Activated naive CD4-positive, alpha-beta T cell treated with anti-CD3 and anti-CD28 coated beads, Interleukin-2, amount 50 U/mL, for 24 hours (primary cell): Measurements from ENCODE around the gene COL5A2.
A peak's percentile ranks its signal among the peaks of the same experiment; 100 is the strongest.

Experiments used
- H3K27ac Mint-ChIP-seq: one replicate; pipeline ENCODE4 v1.8.0; 2021; ENCODE audit warnings: mild to moderate bottlenecking, mixed read lengths
- H3K27me3 Mint-ChIP-seq: one replicate; pipeline ENCODE4 v1.8.0; 2021; ENCODE audit warnings: mixed read lengths
- H3K36me3 Mint-ChIP-seq: one replicate; pipeline ENCODE4 v1.8.0; 2021; ENCODE audit warnings: mixed read lengths
- H3K4me1 Mint-ChIP-seq: one replicate; pipeline ENCODE4 v1.8.0; 2021; ENCODE audit warnings: mixed read lengths
- H3K4me3 Mint-ChIP-seq: one replicate; pipeline ENCODE4 v1.8.0; 2021; ENCODE audit warnings: mild to moderate bottlenecking, mixed read lengths
- H3K9me3 Mint-ChIP-seq: one replicate; pipeline ENCODE4 v1.8.0; 2021; ENCODE audit warnings: mixed read lengths

The COL5A2 gene

DNA sequence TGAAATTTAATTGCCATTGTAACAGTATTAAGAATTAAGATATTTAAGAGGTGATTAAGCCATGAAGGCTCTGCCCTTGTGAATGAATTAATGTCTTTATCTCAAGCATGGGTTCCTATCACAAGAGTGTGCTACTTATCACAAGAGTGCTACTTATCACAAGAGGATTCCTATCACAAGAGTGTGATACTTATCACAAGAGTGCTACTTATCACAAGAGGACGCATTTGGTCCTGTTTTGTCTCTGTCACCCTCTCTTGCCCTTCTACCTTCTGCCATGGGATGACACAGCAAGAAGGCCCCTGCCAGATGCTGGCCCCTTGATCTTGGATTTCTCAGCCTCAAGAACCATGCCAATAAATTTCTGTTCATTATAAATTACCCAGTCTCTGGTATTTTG is 13.2 kb upstream of the COL5A2 start:
- Mint-ChIP-seq H3K27ac (peak overlapping the region; percentile 87), H3K4me3 (no peak overlapping the region), H3K4me1 (peaks cover 9% of the 10 kb centered on the region), H3K36me3 (no peaks in the 10 kb centered on the region), H3K27me3 (no peaks in the 10 kb centered on the region), H3K9me3 (peaks cover 3% of the 10 kb centered on the region)

DNA sequence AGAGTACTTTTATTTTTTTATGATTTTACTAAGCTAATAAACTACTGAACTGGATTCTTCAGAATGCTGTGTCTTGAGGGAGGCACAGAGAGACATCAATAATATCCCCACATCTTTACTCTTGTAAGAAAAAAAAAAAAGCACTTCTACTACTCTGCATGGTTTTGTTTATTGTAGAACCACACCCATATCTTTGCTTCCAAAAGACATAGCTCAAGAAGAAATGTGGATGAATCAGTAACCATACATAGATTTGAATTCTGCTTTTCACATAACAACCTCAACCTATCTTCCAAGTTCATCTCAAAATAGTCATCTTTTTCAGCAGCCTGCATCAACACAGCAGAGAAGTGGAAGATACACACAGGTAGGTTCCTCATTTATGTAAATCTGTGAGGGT is 12.2 kb upstream of the COL5A2 start:
- Mint-ChIP-seq H3K4me3 (no peak overlapping the region), H3K27ac (no peak overlapping the region), H3K27me3 (no peaks in the 10 kb centered on the region), H3K9me3 (peaks cover 3% of the 10 kb centered on the region), H3K36me3 (no peaks in the 10 kb centered on the region), H3K4me1 (peaks cover 9% of the 10 kb centered on the region)

DNA sequence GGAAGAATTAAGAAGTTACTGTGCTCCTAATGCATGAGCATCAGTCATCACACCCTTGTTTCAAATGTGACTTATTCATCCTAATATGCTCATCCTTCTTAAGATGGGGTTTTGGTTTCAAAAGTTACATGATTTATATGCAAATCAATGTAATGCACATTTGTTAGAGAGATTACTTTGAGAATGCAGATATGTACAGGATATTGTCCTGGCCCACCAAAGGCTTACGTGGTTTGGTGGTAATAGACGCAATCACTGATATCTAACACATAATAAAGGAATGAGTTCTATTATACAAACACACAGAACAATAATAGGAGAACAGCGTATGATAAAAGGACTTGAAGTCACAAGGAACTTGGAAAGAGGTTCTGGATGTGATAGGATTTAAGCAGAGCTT is 11.1 kb upstream of the COL5A2 start:
- Mint-ChIP-seq H3K4me3 (no peak overlapping the region), H3K4me1 (peaks cover 9% of the 10 kb centered on the region), H3K36me3 (no peaks in the 10 kb centered on the region), H3K27me3 (no peaks in the 10 kb centered on the region), H3K9me3 (peaks cover under 1% of the 10 kb centered on the region), H3K27ac (peak overlapping the region; percentile 56)

DNA sequence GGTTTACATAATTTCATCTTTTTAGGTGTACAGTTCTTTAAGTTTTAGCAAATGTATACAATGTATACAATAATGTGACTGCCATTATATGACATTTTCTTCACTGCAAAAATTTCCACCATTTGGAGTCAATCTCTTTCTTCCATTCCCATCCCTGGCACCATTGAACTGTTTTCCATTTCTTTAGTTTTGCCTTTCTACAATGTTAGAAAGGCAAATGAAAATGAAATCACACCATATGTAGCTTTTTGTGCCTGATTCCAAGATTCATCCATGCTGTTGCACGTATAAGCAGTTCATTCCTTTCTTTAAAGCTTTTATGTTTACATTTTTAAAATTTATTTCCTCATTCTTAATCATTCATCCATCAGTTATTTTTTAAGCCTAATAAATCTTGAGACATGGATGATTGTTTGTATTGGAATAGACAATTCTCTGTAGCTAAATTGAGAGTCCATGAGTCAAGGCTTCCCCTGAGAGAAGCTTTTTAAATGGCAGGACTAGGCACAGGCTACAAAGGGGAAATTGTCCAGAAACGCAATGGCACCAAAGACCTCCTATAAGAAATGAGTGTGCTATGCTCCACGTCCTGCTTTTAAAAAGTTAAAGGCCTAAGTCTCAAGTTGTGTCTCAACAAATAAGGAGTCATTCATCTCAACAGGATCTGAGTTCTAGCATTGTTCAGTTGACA is 8.7 kb upstream of the COL5A2 start:
- Mint-ChIP-seq H3K4me1 (peaks cover 9% of the 10 kb centered on the region), H3K4me3 (no peak overlapping the region), H3K27ac (no peak overlapping the region), H3K9me3 (no peaks in the 10 kb centered on the region), H3K36me3 (no peaks in the 10 kb centered on the region), H3K27me3 (no peaks in the 10 kb centered on the region)

DNA sequence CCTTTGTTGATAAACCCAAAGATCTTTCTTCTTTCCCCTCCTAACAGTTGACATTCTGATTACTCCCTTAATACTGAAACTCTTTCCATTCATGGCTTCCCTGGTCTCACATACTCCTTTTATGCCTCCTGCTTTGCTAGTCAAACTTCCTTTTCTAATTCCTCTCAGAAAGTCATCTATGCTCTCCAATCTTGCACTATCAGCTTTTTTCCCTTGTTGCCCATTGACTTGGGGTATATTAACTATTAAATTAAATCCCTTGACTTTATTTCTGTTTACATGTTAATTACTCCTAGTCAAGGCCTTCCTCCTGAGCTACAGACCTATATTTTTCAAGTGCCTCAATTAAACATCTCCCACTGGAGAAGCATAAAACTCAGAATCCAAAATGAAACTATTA is 3.6 kb upstream of the COL5A2 start:
- Mint-ChIP-seq H3K27me3 (peaks cover 8% of the 10 kb centered on the region), H3K4me1 (peaks cover 18% of the 10 kb centered on the region), H3K27ac (no peak overlapping the region), H3K36me3 (no peaks in the 10 kb centered on the region), H3K9me3 (no peaks in the 10 kb centered on the region), H3K4me3 (no peak overlapping the region)

DNA sequence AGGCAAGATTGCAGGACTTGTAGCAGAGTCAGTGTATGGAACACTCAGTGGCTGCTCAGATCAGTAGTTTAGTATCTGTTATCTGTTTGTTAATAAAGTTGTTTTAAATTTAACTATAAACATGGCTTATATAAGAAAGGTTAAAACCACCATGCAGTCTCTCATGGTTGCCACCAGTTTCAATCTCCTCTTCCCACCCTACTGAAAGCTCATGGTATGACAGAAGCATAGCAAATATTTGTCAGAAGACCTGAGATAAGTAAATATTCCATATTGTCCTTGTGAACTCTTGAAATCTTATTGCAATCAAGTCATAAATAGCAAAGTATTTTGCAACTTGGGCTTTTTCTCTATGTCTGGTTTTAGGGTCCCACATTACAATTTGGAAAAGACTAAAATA is 2.1 kb upstream of the COL5A2 start:
- no peaks in the 10 kb centered on the region for H3K36me3 Mint-ChIP-seq
- no peak overlapping the region for H3K27ac Mint-ChIP-seq
- H3K27me3 Mint-ChIP-seq = peaks cover 14% of the 10 kb centered on the region
- peaks cover 18% of the 10 kb centered on the region for H3K4me1 Mint-ChIP-seq
- no peak overlapping the region for H3K4me3 Mint-ChIP-seq
- H3K9me3 Mint-ChIP-seq = no peaks in the 10 kb centered on the region

DNA sequence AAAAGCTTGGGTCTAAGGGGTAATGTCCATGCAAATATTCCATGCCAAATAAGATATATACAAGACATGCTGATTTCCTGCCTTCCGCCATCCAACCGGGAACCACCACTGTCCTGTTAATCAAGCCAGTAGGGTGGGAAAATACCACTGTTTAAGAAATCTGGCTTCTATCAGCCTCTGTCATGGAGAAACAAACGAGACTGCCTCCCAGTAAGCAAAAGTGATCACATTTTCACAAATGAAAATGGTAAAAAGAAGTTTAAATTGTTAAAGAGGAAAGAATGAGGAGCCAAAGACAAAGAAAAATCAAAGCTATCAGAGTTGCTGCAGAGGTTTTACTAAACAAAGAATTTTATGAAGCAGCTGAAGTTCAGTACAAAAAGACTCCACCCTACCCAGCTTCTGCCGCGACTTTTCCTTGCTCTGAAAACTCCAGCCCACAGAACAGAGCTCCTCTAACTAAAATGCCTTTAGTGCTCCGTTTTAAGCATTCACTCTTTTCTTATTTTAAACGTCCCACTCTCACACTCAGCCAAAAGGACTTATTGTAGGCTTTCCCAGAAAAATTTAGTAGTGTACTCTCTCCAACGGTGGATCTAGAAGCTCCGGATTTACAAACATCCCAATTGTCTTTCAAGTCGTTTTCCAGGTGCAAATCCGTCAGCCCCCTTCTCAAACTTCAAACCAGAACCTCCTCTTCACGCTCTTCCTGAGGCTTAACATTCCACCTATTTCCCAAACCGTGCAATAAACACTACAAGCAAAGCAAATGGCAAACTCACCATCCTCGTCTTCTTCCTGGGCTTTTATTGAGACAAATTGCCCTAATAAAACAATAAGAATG is 613 bp downstream of the COL5A2 start:
- Mint-ChIP-seq H3K9me3 (no peaks in the 10 kb centered on the region), H3K27ac (no peak overlapping the region), H3K36me3 (no peaks in the 10 kb centered on the region), H3K4me3 (peak overlapping the region; percentile 64), H3K4me1 (peaks cover 18% of the 10 kb centered on the region), H3K27me3 (peaks cover 14% of the 10 kb centered on the region)

DNA sequence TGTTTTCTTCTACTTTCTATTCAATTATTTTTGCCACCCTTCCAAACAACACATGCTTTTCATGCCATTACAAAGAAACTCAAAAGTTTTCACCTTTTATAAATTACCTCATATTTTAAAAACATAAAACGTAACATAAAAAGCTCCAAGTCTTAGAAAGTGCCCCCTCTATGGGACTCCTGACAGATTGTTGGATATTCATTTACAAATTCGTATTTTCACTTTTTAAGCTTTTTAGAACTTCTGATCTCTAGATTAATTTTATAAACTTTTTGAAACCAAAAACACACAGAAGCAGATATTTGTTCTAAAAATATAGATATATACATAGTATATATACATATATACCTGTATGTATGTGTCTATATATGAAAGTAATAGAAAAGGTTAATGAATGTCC is 1.5 kb downstream of the COL5A2 start:
- no peaks in the 10 kb centered on the region for H3K9me3 Mint-ChIP-seq
- H3K27me3 Mint-ChIP-seq = peaks cover 14% of the 10 kb centered on the region
- H3K27ac Mint-ChIP-seq = no peak overlapping the region
- H3K4me3 Mint-ChIP-seq = no peak overlapping the region
- H3K4me1 Mint-ChIP-seq = peaks cover 18% of the 10 kb centered on the region
- H3K36me3 Mint-ChIP-seq = no peaks in the 10 kb centered on the region

DNA sequence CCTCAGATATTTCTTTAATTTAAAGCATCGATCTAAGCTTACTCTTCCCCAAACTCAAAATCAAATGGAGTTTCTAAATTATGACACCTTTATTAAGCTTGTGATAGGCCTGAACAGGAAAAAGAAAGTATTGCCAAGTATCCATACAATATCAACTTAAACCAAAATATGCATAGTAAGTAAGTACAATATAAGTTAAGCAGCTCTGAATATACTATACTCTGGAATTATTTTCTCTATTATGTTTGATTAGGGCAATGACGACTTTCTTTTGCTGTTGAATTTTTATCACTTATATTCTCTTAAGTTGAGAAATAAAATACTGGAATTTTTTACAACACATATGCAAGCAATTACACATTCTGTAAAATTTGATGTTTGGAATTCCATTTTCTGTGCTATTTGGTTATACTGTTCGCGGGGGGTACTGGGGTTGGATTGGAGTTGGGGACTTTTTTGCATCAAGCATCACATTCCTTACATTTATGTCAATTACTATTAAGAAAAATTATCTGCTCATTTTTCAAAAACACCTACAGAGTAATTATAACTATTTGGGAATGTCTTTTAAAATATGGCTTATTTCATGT is 2.2 kb downstream of the COL5A2 start:
- no peaks in the 10 kb centered on the region for H3K36me3 Mint-ChIP-seq
- peaks cover 18% of the 10 kb centered on the region for H3K4me1 Mint-ChIP-seq
- no peak overlapping the region for H3K27ac Mint-ChIP-seq
- H3K4me3 Mint-ChIP-seq = no peak overlapping the region
- peaks cover 14% of the 10 kb centered on the region for H3K27me3 Mint-ChIP-seq
- H3K9me3 Mint-ChIP-seq = no peaks in the 10 kb centered on the region

DNA sequence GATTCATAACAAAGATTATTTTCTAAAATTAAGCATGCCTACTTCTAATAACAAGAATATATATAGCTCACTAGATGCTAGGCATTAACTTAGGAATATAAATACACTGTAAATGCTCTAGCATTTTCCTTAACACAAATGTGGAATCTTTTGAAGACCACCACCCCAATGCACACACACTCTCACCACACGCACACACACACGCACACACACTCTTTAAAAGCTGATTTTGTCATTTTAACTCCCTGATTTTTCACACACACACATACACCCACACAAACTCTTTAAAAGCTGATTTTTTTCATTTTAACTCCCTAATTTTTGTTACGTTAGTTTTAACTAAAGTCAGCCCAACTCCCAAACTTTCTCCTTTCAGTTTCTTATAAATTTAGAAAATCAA is 3.0 kb downstream of the COL5A2 start:
- H3K4me1 Mint-ChIP-seq = peaks cover 18% of the 10 kb centered on the region
- no peak overlapping the region for H3K4me3 Mint-ChIP-seq
- no peaks in the 10 kb centered on the region for H3K36me3 Mint-ChIP-seq
- H3K27me3 Mint-ChIP-seq = peaks cover 14% of the 10 kb centered on the region
- no peaks in the 10 kb centered on the region for H3K9me3 Mint-ChIP-seq
- H3K27ac Mint-ChIP-seq = no peak overlapping the region

DNA sequence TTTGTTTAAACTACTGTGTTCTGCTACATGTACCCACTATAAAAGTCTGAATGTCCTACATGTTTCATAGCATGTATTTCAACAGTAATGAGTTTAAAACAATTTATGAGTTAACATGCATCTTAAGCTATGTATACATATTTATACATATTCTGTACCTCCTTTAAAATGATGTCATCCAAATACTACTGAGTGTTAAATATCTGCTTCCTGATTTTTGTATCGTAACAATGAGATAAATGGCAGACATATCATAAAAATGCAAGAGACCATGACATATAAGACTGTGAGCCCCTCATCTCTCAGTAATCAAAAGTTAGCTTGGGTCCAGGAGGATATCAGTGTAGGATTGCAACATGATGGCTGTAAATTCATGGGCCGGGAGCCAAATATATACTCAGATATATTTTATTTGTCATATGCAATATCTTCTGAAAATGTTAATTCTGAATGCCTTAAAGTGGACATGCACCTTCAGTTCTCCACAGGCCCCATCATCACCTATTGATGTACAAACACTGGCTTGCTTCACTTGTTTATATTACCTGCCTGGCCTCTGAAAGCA is 3.6 kb downstream of the COL5A2 start:
- Mint-ChIP-seq H3K4me1 (peaks cover 18% of the 10 kb centered on the region), H3K36me3 (no peaks in the 10 kb centered on the region), H3K9me3 (no peaks in the 10 kb centered on the region), H3K27ac (no peak overlapping the region), H3K27me3 (peaks cover 14% of the 10 kb centered on the region), H3K4me3 (no peak overlapping the region)

DNA sequence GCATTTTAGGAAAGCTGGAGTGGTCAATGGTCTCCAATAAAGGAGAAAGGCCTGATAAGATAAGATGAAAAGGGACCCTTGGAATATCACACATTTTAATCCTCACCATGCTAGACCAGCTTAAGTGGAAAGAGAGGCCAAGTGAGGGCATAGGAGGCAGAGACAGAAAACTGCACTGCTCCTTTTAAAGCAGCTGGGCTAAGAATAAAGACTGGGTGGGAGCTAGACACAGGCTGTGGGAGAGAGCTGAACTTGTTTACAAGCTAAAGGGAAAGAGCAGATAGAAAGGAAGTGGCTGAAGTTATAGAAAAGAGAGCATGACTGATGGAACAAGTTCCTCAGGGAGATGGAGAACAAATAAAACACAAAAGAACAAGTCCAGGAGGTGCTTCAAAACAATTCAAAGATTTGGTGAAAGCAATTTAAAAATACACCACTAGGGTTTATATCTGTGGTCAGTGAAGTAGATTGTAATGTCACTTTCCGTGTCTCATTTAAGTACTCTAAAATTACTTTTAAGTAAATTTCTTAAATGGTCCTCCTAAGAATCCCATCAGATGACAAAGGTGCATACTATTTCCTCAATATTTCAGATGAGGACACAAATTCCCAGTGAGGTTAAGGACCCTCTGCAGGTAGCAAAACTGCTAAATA is 7.5 kb downstream of the COL5A2 start:
- Mint-ChIP-seq H3K27ac (no peak overlapping the region), H3K27me3 (peaks cover 2% of the 10 kb centered on the region), H3K9me3 (no peaks in the 10 kb centered on the region), H3K4me1 (no peaks in the 10 kb centered on the region), H3K36me3 (peaks cover 2% of the 10 kb centered on the region), H3K4me3 (no peak overlapping the region)

DNA sequence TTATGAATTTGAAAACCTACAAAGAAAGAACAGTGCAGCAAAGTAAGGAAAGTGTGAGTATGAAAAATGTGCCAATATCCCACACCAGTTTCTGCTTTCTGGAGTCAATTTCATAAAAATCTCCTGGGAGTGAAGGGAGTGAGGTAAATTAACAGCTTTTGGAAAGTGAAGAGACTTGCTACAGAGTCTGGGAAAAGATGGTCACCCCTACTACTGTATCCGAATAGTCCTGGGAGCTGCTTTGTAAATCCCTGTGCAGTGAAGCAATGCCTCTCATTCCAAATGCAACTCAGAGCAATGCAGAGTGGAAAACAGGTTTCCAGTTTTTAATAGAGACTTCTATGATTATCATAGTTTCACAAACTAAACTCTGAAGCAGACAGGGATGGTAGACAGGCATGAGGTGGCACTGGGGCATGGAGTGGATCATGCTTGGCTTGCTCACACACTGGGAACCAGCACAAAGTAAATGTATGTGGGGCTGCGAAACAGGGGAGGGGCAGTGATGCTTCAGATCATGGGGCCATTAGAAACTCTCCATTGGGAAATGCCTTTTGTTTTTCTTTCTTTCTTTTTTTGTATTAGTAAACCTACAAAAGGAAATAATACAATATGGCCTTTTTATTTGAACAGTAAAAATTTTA is 10.6 kb downstream of the COL5A2 start:
- Mint-ChIP-seq H3K4me1 (no peaks in the 10 kb centered on the region), H3K36me3 (peaks cover 2% of the 10 kb centered on the region)

DNA sequence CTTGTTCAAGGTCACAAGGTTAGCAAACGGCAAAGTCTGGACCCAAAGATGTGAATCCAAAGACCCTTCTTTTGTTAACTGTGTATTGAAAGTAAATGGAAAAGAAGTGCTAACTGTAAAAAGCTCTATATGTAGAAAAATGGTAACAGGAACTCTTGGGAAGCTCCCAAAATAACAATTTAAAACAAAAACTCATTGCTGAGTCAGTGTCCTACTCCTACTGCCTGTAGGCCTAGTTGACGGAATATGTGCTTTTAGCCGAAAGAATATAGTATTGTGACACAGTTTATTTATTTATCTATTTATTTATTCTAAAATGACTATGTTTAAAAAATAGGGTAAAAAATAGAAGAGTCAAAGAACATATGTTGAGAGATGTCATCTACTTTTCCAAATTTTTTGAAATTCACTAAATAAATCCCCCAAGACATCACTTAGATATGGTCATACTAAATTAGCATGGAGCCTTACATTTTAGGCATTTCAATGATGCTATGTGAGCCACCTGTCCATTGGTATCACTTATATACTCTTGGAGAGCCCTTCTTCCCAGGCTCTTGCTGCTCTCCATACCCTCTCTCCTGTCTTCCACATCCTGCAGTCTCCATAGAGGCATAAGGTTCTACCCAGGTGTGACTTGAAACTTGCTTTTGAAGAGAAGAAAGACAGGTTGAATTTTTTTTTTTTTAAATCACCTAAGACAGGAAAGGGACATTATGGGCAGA is 13.7 kb downstream of the COL5A2 start:
- Mint-ChIP-seq H3K4me1 (no peaks in the 10 kb centered on the region), H3K27ac (no peak overlapping the region), H3K4me3 (no peak overlapping the region), H3K9me3 (no peaks in the 10 kb centered on the region), H3K27me3 (peaks cover 1% of the 10 kb centered on the region), H3K36me3 (peaks cover 2% of the 10 kb centered on the region)

More for the DNA sequence above, 10.6 kb downstream of the COL5A2 start:
- H3K9me3 Mint-ChIP-seq = no peaks in the 10 kb centered on the region
- H3K4me3 Mint-ChIP-seq = no peak overlapping the region
- peaks cover 1% of the 10 kb centered on the region for H3K27me3 Mint-ChIP-seq
- H3K27ac Mint-ChIP-seq = no peak overlapping the region
